ENCODE data around the gene PARS2. TPM values are rescaled to one million over a fixed set of nuclear protein-coding genes. Genes with fewer than 3 reads are reported as not detected.

Gene PARS2
- total and polyA plus RNA-seq, 4 donors = 2.1 to 4.1 (median 3.3) TPM

DNA sequence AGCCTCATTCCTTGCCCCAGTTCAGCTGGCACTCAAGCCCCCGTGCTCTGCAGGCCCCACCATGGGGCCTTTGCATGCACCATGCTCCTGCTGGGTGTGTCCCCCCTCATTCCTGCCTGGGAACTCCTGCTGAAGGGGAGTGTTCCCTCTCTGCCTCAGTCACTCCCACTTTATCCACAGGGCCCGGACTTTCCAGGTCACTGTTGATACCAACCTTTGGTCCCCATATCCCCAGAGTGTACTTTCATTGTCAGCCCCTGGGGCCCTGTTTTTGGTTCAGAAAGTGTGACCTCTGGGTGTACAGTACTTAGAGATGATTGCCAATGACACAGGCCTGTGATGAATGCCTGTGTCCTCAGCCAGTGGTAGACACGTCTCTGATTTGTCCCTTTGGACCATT is 33.9 kb upstream of the PARS2 start (continued):
- TF ChIP-seq JUND (IDR thresholded peaks at IDR 0.05) (no peak), FOXA2 (IDR thresholded peaks at IDR 0.05) (no peak), NR2F2 (IDR thresholded peaks at IDR 0.05) (no peak), FOXA1 (IDR thresholded peaks at IDR 0.05) (no peak), SP1 (IDR thresholded peaks at IDR 0.05) (no peak), RAD21 (IDR thresholded peaks at IDR 0.05) (no peak)

DNA sequence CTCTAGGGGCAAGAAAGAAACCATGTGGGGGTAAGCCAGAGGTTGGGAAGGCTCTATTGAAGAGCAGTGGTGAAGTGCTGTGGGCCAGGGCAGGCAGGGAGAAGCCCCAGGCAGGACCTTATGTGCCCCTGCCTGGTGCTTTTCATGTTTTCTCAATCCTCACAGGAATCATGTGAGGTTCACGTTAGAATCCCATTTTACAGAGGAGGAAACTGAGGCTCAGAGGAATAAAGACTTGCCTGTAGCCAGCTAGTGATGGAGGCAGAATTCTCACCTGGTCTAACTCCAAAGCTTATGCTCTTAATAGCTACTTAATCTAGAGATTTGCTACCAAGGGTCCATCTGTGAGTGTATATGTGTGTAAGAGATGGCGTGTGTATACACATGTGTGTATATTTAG is 32.6 kb upstream of the PARS2 start:
- no peak for DNase-seq (ENCODE audit: low spot score)
- Histone ChIP-seq H3K27ac (ENCODE audit: low read depth in 1 of 2, low read length in 2 of 2) (no peak overlapping the region), H3K9me3 (ENCODE audit: control insufficient read depth in 4 of 4, low read length in 3 of 4) (peaks cover 0 to 3% (median 0%) of the 10 kb centered on the region in 4 donors), H3K36me3 (ENCODE audit: control insufficient read depth in 4 of 4, insufficient read depth in 3 of 4, low read depth in 1 of 4, low read length in 3 of 4) (no peaks in the 10 kb centered on the region), H3K4me1 (ENCODE audit: control insufficient read depth in 4 of 4, insufficient read depth in 4 of 4, low read length in 3 of 4) (peaks cover 10 to 37% (median 22%) of the 10 kb centered on the region in 4 donors), H3K9ac (ENCODE audit: low read depth in 1 of 2, low read length in 2 of 2) (no peak overlapping the region), H3K4me3 (ENCODE audit: low read depth in 1 of 3, low read length in 3 of 3) (no peak overlapping the region), H3K27me3 (ENCODE audit: control insufficient read depth in 4 of 4, insufficient read depth in 4 of 4, low read length in 3 of 4) (no peaks in the 10 kb centered on the region)
- TF ChIP-seq HNF4A (conservative IDR thresholded peaks at IDR 0.05) = no peak
- TF ChIP-seq, protein P1, sequence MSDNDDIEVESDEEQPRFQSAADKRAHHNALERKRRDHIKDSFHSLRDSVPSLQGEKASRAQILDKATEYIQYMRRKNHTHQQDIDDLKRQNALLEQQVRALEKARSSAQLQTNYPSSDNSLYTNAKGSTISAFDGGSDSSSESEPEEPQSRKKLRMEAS (IDR thresholded peaks at IDR 0.05) = no peak
- 96% methylated on average over 2 of the region's 2 CpGs for WGBS

DNA sequence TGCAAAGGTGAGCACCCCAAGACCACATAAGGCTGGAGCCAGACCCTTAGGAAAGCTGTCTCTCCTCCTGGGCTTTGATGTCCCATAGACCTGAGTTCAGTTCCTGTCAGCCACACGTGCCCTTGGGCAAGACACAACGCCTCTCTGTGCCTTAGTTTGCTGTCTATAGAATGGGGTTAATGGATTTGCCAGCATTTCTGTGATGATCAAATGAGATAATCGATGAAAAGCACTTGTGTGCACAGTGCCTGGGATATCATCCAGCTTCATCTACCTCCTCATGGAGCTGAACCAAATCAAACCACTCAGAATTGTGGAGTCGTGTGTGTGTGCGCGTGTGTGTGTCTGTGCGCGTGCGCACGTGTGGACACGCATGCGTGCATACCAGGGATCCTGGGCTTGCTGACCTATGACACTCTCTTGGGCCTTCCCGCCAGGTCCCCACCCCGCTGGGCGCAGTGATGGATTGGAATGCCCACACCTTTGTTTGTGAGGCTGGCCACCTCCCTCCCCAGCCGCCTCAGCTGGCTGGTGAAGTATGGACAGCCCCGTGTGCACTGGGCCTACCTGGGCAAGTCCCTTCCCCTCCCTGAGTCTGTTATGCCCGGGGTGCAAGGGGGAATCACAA is 31.6 kb upstream of the PARS2 start:
- peaks cover 7 to 30% (median 16%) of the 10 kb centered on the region in 4 donors for H3K4me1 ChIP-seq (ENCODE audit: control insufficient read depth in 4 of 4, insufficient read depth in 4 of 4, low read length in 3 of 4)
- TF ChIP-seq, protein P2, sequence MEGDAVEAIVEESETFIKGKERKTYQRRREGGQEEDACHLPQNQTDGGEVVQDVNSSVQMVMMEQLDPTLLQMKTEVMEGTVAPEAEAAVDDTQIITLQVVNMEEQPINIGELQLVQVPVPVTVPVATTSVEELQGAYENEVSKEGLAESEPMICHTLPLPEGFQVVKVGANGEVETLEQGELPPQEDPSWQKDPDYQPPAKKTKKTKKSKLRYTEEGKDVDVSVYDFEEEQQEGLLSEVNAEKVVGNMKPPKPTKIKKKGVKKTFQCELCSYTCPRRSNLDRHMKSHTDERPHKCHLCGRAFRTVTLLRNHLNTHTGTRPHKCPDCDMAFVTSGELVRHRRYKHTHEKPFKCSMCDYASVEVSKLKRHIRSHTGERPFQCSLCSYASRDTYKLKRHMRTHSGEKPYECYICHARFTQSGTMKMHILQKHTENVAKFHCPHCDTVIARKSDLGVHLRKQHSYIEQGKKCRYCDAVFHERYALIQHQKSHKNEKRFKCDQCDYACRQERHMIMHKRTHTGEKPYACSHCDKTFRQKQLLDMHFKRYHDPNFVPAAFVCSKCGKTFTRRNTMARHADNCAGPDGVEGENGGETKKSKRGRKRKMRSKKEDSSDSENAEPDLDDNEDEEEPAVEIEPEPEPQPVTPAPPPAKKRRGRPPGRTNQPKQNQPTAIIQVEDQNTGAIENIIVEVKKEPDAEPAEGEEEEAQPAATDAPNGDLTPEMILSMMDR (IDR thresholded peaks at IDR 0.05; ENCODE audit: low read depth, low read length, missing input control) = no peak
- TF ChIP-seq GABPA (IDR thresholded peaks at IDR 0.05 in 1 of 2, conservative IDR thresholded peaks at IDR 0.05 in 1 of 2) (no peak), HNF4G (IDR thresholded peaks at IDR 0.05) (no peak), FOXA1 (IDR thresholded peaks at IDR 0.05) (no peak), YY1 (IDR thresholded peaks at IDR 0.05) (no peak), SP1 (IDR thresholded peaks at IDR 0.05) (no peak), EGR1 (IDR thresholded peaks at IDR 0.05; ENCODE audit: low read depth in 2 of 2) (no peak), FOXA2 (IDR thresholded peaks at IDR 0.05) (no peak), JUND (IDR thresholded peaks at IDR 0.05) (no peak), NR2F2 (IDR thresholded peaks at IDR 0.05) (no peak), TAF1 (conservative IDR thresholded peaks at IDR 0.05) (no peak), HNF4A (conservative IDR thresholded peaks at IDR 0.05) (no peak), RAD21 (IDR thresholded peaks at IDR 0.05) (no peak), RXRA (IDR thresholded peaks at IDR 0.05) (no peak)
- TF ChIP-seq, protein P3, sequence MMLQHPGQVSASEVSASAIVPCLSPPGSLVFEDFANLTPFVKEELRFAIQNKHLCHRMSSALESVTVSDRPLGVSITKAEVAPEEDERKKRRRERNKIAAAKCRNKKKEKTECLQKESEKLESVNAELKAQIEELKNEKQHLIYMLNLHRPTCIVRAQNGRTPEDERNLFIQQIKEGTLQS (IDR thresholded peaks at IDR 0.05) = no peak
- TF ChIP-seq, protein P4, sequence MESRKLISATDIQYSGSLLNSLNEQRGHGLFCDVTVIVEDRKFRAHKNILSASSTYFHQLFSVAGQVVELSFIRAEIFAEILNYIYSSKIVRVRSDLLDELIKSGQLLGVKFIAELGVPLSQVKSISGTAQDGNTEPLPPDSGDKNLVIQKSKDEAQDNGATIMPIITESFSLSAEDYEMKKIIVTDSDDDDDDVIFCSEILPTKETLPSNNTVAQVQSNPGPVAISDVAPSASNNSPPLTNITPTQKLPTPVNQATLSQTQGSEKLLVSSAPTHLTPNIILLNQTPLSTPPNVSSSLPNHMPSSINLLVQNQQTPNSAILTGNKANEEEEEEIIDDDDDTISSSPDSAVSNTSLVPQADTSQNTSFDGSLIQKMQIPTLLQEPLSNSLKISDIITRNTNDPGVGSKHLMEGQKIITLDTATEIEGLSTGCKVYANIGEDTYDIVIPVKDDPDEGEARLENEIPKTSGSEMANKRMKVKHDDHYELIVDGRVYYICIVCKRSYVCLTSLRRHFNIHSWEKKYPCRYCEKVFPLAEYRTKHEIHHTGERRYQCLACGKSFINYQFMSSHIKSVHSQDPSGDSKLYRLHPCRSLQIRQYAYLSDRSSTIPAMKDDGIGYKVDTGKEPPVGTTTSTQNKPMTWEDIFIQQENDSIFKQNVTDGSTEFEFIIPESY (IDR thresholded peaks at IDR 0.05) = no peak
- TF ChIP-seq, protein P1 (IDR thresholded peaks at IDR 0.05) = no peak
- TF ChIP-seq, protein P5, sequence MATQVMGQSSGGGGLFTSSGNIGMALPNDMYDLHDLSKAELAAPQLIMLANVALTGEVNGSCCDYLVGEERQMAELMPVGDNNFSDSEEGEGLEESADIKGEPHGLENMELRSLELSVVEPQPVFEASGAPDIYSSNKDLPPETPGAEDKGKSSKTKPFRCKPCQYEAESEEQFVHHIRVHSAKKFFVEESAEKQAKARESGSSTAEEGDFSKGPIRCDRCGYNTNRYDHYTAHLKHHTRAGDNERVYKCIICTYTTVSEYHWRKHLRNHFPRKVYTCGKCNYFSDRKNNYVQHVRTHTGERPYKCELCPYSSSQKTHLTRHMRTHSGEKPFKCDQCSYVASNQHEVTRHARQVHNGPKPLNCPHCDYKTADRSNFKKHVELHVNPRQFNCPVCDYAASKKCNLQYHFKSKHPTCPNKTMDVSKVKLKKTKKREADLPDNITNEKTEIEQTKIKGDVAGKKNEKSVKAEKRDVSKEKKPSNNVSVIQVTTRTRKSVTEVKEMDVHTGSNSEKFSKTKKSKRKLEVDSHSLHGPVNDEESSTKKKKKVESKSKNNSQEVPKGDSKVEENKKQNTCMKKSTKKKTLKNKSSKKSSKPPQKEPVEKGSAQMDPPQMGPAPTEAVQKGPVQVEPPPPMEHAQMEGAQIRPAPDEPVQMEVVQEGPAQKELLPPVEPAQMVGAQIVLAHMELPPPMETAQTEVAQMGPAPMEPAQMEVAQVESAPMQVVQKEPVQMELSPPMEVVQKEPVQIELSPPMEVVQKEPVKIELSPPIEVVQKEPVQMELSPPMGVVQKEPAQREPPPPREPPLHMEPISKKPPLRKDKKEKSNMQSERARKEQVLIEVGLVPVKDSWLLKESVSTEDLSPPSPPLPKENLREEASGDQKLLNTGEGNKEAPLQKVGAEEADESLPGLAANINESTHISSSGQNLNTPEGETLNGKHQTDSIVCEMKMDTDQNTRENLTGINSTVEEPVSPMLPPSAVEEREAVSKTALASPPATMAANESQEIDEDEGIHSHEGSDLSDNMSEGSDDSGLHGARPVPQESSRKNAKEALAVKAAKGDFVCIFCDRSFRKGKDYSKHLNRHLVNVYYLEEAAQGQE (IDR thresholded peaks at IDR 0.05) = no peak
- DNase-seq (ENCODE audit: low spot score) = no peak

More for the DNA sequence above, 31.6 kb upstream of the PARS2 start:
- peaks cover 0 to 5% (median 0%) of the 10 kb centered on the region in 4 donors for H3K9me3 ChIP-seq (ENCODE audit: control insufficient read depth in 4 of 4, low read length in 3 of 4)
- H3K27me3 ChIP-seq (ENCODE audit: control insufficient read depth in 4 of 4, insufficient read depth in 4 of 4, low read length in 3 of 4) = no peaks in the 10 kb centered on the region
- no peaks in the 10 kb centered on the region for H3K36me3 ChIP-seq (ENCODE audit: control insufficient read depth in 4 of 4, insufficient read depth in 3 of 4, low read depth in 1 of 4, low read length in 3 of 4)
- no peak overlapping the region for H3K9ac ChIP-seq (ENCODE audit: low read depth in 1 of 2, low read length in 2 of 2)
- 88% methylated on average over 18 of the region's 18 CpGs for WGBS
- no peak overlapping the region for H3K27ac ChIP-seq (ENCODE audit: low read depth in 1 of 2, low read length in 2 of 2)
- H3K4me3 ChIP-seq (ENCODE audit: low read depth in 1 of 3, low read length in 3 of 3) = no peak overlapping the region

Data from liver (tissue), 9 donors.